Esophagus squamous epithelium (tissue), 5 donors: ENCODE measurements around the gene HCFC2. TPM values are rescaled to one million over a fixed set of nuclear protein-coding genes. Genes with fewer than 3 reads are reported as not detected.
A peak's percentile ranks its signal among the peaks of the same experiment; 100 is the strongest.

Experiments used
- DNase-seq: peaks from one replicate; lab custom pipeline; 2025; lab: John Stamatoyannopoulos, UW
- H3K27ac ChIP-seq, 4 donors: fragments of 200-600 bp; sonication (generic); one replicate each; pipeline ENCODE4 v1.5.1; 2016 to 2019; ENCODE audit warnings: mild to moderate bottlenecking in 1 of 4
- H3K27me3 ChIP-seq, 4 donors: fragments of 200-600 bp; sonication (generic); 1 replicate in 3 of 4; 2 replicates in 1 of 4; pipeline versions ENCODE4 v1.5.1 to v1.6.0; 2017 to 2021; ENCODE audit warnings: antibody characterized with exemption in 1 of 4
- H3K36me3 ChIP-seq, 3 donors: fragments of 200-600 bp; sonication (generic); one replicate each; pipeline ENCODE4 v1.5.1; 2016 to 2019
- H3K4me1 ChIP-seq, 3 donors: fragments of 200-600 bp; sonication (generic); one replicate each; pipeline ENCODE4 v1.5.1; 2017 to 2019
- H3K4me3 ChIP-seq, 4 donors: fragments of 200-600 bp; sonication (generic); 1 replicate in 3 of 4; 2 replicates in 1 of 4; pipeline ENCODE4 v1.5.1; 2016 to 2019; ENCODE audit warnings: mild to moderate bottlenecking in 2 of 4, moderate library complexity in 1 of 4
- H3K9me3 ChIP-seq, 3 donors: fragments of 200-600 bp; sonication (generic); one replicate each; pipeline ENCODE4 v1.5.1; 2016 to 2019
- CTCF ChIP-seq, 6 experiments: fragments of 450-650 bp in 4 of 6; fragments of 200-600 bp in 2 of 6; sonication (generic) in 2 of 6; IDR thresholded peaks; one replicate each; pipeline ENCODE4 v1.5.1; 2016 to 2019; ENCODE audit warnings: antibody characterized with exemption in 6 of 6, mild to moderate bottlenecking in 4 of 6, moderate library complexity in 4 of 6
- POLR2A ChIP-seq, 4 donors: fragments of 450-650 bp; IDR thresholded peaks; one replicate each; pipeline ENCODE4 v1.6.1; 2017; ENCODE audit warnings: antibody characterized with exemption in 4 of 4, mild to moderate bottlenecking in 4 of 4, moderate library complexity in 3 of 4
- WGBS, 2 donors: methylation state at CpG; one replicate each; pipeline ENCODE4 v1.1.5; 2018; 5-methylcytosine and 5-hydroxymethylcytosine counted together
- intact Hi-C: fragments of 100-400 bp; cut with DNase I; formaldehyde crosslinking; loops from one replicate; pipeline ENCODE4 v1.15.0; 2022
- total RNA-seq, 4 donors: library from RNA; depleted of rRNA; stranded (reverse); fragments of >200 nt; gene quantifications; one replicate each; pipeline ENCODE4 v1.1.0, GENCODE V29; 2016
- donor health status: DM: yes; HTN: yes; CAD: no.

The HCFC2 gene
- total RNA-seq, 4 donors from 2014 or later = 10.1 to 17.7 (median 14.7) TPM

- intact Hi-C loops = no loop called here
- 83 to 98% methylated on average over 3 of the region's 3 CpGs for WGBS, 2 donors
- no peak overlapping the region for H3K4me3 ChIP-seq
- TF ChIP-seq CTCF (IDR thresholded peaks at IDR 0.05) = no peak
- no peak for TF ChIP-seq POLR2A (IDR thresholded peaks at IDR 0.05)
- no peaks in the 10 kb centered on the region for H3K36me3 ChIP-seq
- no peak overlapping the region for H3K27ac ChIP-seq
- peaks cover 0 to under 1% (median 0%) of the 10 kb centered on the region in 4 donors for H3K27me3 ChIP-seq
- peaks cover 0 to 13% (median 0%) of the 10 kb centered on the region in 3 donors for H3K4me1 ChIP-seq
- H3K9me3 ChIP-seq = no peaks in the 10 kb centered on the region
- DNase-seq = no peak
These were observed 20.2 kb upstream of the HCFC2 start for GRCh38 chr12:104044158-104044557.

GRCh38 chr12:104046306-104046705, 18.0 kb upstream of the HCFC2 start:
- no peak for TF ChIP-seq POLR2A (IDR thresholded peaks at IDR 0.05)
- TF ChIP-seq CTCF (IDR thresholded peaks at IDR 0.05) = no peak
- H3K27me3 ChIP-seq = peaks cover 0 to 21% (median 0%) of the 10 kb centered on the region in 4 donors
- DNase-seq = no peak
- H3K4me3 ChIP-seq = no peak overlapping the region
- no peaks in the 10 kb centered on the region for H3K36me3 ChIP-seq
- H3K9me3 ChIP-seq = no peaks in the 10 kb centered on the region
- WGBS, 2 donors = 92 to 95% methylated on average over 4 of the region's 4 CpGs
- peaks cover 6 to 31% (median 9%) of the 10 kb centered on the region in 3 donors for H3K4me1 ChIP-seq
- no peak overlapping the region for H3K27ac ChIP-seq
- intact Hi-C loops = no loop called here

GRCh38 chr12:104048162-104048561, 16.2 kb upstream of the HCFC2 start:
- Histone ChIP-seq H3K4me1 (peaks cover 6 to 31% (median 9%) of the 10 kb centered on the region in 3 donors), H3K4me3 (no peak overlapping the region), H3K36me3 (no peaks in the 10 kb centered on the region), H3K27me3 (peaks cover 0 to 26% (median 0%) of the 10 kb centered on the region in 4 donors), H3K9me3 (no peaks in the 10 kb centered on the region), H3K27ac (no peak overlapping the region)
- WGBS, 2 donors = 76% methylated on average over 5 of the region's 5 CpGs
- intact Hi-C loops = no loop called here
- no peak for DNase-seq
- no peak for TF ChIP-seq CTCF (IDR thresholded peaks at IDR 0.05)

DNA sequence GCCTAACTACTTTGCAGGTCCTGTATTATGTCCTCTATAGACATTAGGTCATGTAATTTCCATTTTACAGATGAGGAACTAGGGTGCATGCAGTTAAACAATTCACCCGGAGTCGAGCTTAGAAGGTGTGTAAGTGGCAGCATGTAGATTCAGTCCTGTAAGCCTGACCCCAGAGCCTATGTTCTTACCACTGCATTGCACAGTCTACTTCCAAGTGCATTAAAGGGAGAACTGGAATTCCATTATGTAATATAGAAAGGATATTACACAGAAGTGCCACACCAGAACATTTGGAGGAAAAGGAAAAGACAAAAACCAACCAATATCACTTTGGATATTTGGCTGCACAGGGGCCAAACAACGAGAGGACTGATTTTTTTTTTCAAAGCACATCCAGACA, 15.5 kb upstream of the HCFC2 start:
- H3K27me3 ChIP-seq = peaks cover 0 to 26% (median 0%) of the 10 kb centered on the region in 4 donors
- peaks cover 6 to 31% (median 9%) of the 10 kb centered on the region in 3 donors for H3K4me1 ChIP-seq
- WGBS, 2 donors = 54 to 63% methylated on average over 3 of the region's 3 CpGs
- H3K4me3 ChIP-seq = peak overlapping the region in 2 of 4 donors; percentile 50 to 60
- no peaks in the 10 kb centered on the region for H3K9me3 ChIP-seq
- intact Hi-C loops = no loop called here
- DNase-seq = no peak
- H3K27ac ChIP-seq = peak overlapping the region in 1 of 4 donors; percentile 77
- no peaks in the 10 kb centered on the region for H3K36me3 ChIP-seq
- no peak for TF ChIP-seq POLR2A (IDR thresholded peaks at IDR 0.05)
- no peak for TF ChIP-seq CTCF (IDR thresholded peaks at IDR 0.05)

DNA sequence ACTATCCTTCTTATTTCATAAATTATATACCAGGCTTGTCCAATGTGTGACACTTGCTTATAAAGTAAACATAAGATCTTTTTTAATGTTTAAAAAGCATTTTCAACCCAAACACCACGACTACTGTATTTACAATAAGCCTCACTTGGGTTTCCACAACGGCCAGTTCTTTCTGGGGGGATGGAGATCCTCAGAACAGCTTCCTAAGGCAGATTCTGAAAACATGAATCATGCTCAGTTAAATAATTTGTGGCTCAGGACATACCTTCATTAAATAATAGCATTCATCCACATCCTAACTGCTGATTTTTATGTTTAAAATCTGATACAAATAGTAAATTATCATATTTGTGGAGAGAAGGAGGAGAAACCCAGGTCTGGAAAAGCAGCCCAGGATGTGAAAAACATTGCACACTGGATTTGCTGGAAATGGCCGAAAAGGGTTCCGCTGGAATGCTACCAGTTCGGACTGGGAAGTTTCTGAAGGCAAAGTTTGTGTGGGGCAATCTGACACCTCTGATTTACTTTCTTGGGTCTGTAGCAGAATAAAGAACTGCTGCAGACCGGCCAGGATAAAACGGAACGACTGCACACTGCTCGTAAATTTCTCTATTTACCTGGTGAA, 14.9 kb upstream of the HCFC2 start:
- H3K9me3 ChIP-seq = no peaks in the 10 kb centered on the region
- TF ChIP-seq CTCF (IDR thresholded peaks at IDR 0.05) (no peak), POLR2A (IDR thresholded peaks at IDR 0.05) (no peak)
- H3K4me3 ChIP-seq = peak overlapping the region; percentile 20 to 60 (median 48)
- no peaks in the 10 kb centered on the region for H3K36me3 ChIP-seq
- H3K27ac ChIP-seq = peak overlapping the region in 3 of 4 donors; percentile 60 to 77 (median 67)
- no peak for DNase-seq
- intact Hi-C loops = no loop called here
- peaks cover 0 to 26% (median 0%) of the 10 kb centered on the region in 4 donors for H3K27me3 ChIP-seq
- peaks cover 6 to 31% (median 9%) of the 10 kb centered on the region in 3 donors for H3K4me1 ChIP-seq
- 29 to 42% methylated on average over 8 to 9 of the region's 9 CpGs for WGBS, 2 donors
